OCI-LY7 (cell line): ENCODE results near the gene RXRA.

Experiments used
- EZH2phosphoT487 ChIP-seq: fragments of 200-600 bp; sonication (generic); IDR thresholded peaks from 2 replicates; pipeline ENCODE4 v1.6.1; 2018; ENCODE audit warnings: low read depth, borderline replicate concordance, mild to moderate bottlenecking, mixed run types, antibody characterized with exemption, low read length, moderate library complexity, mixed read lengths
- TF ChIP-seq, protein P1 (sequence below): fragments of 200-600 bp; sonication (generic); conservative IDR thresholded peaks from 2 replicates; pipeline ENCODE4 v1.5.1; 2014; ENCODE audit warnings: mild to moderate bottlenecking, antibody characterized with exemption, low read length, moderate library complexity, mixed read lengths

DNA sequence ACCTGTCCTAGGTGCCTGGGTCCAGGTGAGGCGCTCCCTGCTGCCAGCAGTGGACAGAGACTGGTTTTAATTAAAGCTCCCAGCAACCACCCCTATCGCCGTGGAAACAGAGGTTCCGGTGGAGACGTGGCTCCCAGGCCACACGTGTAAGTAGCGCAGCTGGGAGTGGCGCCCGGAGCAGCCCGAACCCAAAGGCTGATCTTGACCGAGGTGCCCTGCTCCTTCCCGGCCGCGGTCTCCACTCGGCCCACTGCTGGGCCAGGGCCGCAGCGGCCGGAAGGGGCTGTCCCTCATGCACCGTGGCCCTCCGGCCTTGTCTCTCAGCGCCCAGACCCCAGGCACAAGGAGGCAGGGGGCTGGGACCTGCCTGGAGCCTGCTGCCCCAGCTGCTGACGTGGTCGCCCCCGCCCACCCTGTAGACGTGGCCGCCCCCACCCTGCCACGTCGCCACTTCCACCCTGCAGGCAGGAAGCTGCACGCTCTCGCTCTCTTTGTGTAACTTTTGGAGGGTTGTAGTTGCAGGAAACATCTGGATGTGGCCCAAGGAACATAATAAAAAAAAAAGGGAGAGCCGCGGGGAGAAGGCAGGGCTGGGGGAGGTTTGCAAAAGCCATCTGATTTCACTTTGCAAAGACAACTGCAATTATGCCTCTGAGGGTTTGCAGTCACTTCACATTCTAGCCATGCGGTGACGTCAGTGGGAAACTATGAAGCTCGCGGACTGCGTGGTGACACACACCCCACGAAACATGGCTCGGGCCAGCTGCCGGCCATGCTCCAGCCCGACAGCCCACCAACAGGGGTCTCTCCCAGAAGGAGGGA lies 129.9 kb downstream of the RXRA start:
- TF ChIP-seq, protein P1, sequence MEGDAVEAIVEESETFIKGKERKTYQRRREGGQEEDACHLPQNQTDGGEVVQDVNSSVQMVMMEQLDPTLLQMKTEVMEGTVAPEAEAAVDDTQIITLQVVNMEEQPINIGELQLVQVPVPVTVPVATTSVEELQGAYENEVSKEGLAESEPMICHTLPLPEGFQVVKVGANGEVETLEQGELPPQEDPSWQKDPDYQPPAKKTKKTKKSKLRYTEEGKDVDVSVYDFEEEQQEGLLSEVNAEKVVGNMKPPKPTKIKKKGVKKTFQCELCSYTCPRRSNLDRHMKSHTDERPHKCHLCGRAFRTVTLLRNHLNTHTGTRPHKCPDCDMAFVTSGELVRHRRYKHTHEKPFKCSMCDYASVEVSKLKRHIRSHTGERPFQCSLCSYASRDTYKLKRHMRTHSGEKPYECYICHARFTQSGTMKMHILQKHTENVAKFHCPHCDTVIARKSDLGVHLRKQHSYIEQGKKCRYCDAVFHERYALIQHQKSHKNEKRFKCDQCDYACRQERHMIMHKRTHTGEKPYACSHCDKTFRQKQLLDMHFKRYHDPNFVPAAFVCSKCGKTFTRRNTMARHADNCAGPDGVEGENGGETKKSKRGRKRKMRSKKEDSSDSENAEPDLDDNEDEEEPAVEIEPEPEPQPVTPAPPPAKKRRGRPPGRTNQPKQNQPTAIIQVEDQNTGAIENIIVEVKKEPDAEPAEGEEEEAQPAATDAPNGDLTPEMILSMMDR: no peak
- TF ChIP-seq EZH2phosphoT487: no peak
